Measurements from ENCODE around the gene PIP5K1B. TPM values are rescaled to one million over a fixed set of nuclear protein-coding genes. Genes with fewer than 3 reads are reported as not detected.

PIP5K1B gene
- total and polyA plus RNA-seq, 10 of the 15 experiments (the other 5 are each of a cell fraction or from before 2014, with no cell fraction given): 6.8 to 16.3 (median 10.6) TPM

- POLR2A ChIA-PET: no interaction called here
- Histone ChIP-seq H3K4me2 (ENCODE audit: control insufficient read depth, insufficient read depth) (no peak overlapping the region), H3K27me3 (replicated peaks in 1 of 2; ENCODE audit: control insufficient read depth in 2 of 2, insufficient read depth in 2 of 2, low read length in 1 of 2) (no peaks in the 10 kb centered on the region), H3K36me3 (ENCODE audit: control insufficient read depth in 2 of 2, insufficient read depth in 2 of 2, low read length in 1 of 2) (0 out of 4 replicates have a peak, but pooled peaks cover 0 to 3% of the 10 kb centered on the region in 2 experiments), H3K4me1 (ENCODE audit: control insufficient read depth, insufficient read depth, low read length) (peaks cover 28% of the 10 kb centered on the region), H4K20me1 (ENCODE audit: control insufficient read depth, insufficient read depth) (no peaks in the 10 kb centered on the region), H3K9ac (ENCODE audit: control insufficient read depth, insufficient read depth, low read length) (no peak overlapping the region), H3K9me3 (replicated peaks; ENCODE audit: control insufficient read depth, insufficient read depth, low read length) (no peaks in the 10 kb centered on the region), H3K79me2 (ENCODE audit: control insufficient read depth, insufficient read depth, low read length) (no peaks in the 10 kb centered on the region; the same call in none of the 2 replicates), H3K4me3 (no peak overlapping the region), H2AFZ (ENCODE audit: control insufficient read depth, low read depth, low read length) (no peak overlapping the region), H3K27ac (ENCODE audit: control insufficient read depth, insufficient read depth) (no peak overlapping the region)
- no peak for DNase-seq (ENCODE audit: low read depth, low spot score)
- CTCF ChIA-PET: no interaction called here
- FAIRE-seq: no peak
- SMC1A ChIA-PET (ENCODE audit: uncharacterized antibody, unreplicated experiment): no interaction called here
- in situ Hi-C loops (cut with MboI) (no loop called here), intact Hi-C loops (cut with micrococcal nuclease; ENCODE audit: unreplicated experiment) (loop anchor here (5.0 kb wide), 1 partner anchor 196 kb away; no protein-coding TSS in a partner anchor)
- 72% methylated on average over 2 of the region's 2 CpGs for WGBS (ENCODE audit: insufficient coverage, insufficient replicate concordance, low lambda C conversion rate, missing lambda C conversion rate)
- BruUV-seq (replicated peaks): no TSS peak
- no peak for ATAC-seq
- RAD21 ChIA-PET (ENCODE audit: unreplicated experiment): no interaction called here
- TF ChIP-seq RCOR1 (conservative IDR thresholded peaks at IDR 0.05; ENCODE audit: low read depth, low read length) (no peak), JUNB (IDR thresholded peaks at IDR 0.05) (no peak), SUPT20H (IDR thresholded peaks at IDR 0.05; ENCODE audit: borderline replicate concordance, control insufficient read depth, low read depth, low read length) (no peak), SIN3A (IDR thresholded peaks at IDR 0.05; ENCODE audit: low read depth, low read length) (no peak), TCF12 (IDR thresholded peaks at IDR 0.05; ENCODE audit: low read depth, low read length) (no peak), PKNOX1 (IDR thresholded peaks at IDR 0.05) (no peak), BCLAF1 (IDR thresholded peaks at IDR 0.05) (no peak), SKIL (IDR thresholded peaks at IDR 0.05; ENCODE audit: low read depth, poor library complexity, severe bottlenecking) (no peak), TCF7 (IDR thresholded peaks at IDR 0.05; ENCODE audit: borderline replicate concordance) (no peak), SREBF1 (IDR thresholded peaks at IDR 0.05; ENCODE audit: low read length) (no peak), ESRRA (IDR thresholded peaks at IDR 0.05; ENCODE audit: low read length) (no peak), CTCF (IDR thresholded peaks at IDR 0.05 in 2 of 3, conservative IDR thresholded peaks at IDR 0.05 in 1 of 3; ENCODE audit: control insufficient read depth in 2 of 3, extremely low read depth in 1 of 3, insufficient read depth in 1 of 3, low read depth in 3 of 3, low read length in 3 of 3) (no peak), NBN (IDR thresholded peaks at IDR 0.05) (no peak)
Measured at GRCh38 chr9:68800836-68801235, 95.8 kb downstream of the PIP5K1B start.
